Endothelial cell of umbilical vein (primary cell): ENCODE data around the gene SERPINB10. TPM values are rescaled to one million over a fixed set of nuclear protein-coding genes. Genes with fewer than 3 reads are reported as not detected.
"Not testable (repeated sequence)": the region's sequence is repeated elsewhere in the genome, so short reads cannot be mapped to it uniquely, and the experiment has no call there.

Experiments used
- BruUV-seq: library from RNA; stranded (reverse); fragments of 400-500 nt; replicated peaks from 2 replicates; lab custom pipeline; 2021; lab: Mats Ljungman, UMichigan
- CTCF ChIA-PET: fragments of 300-600, 350-600 bp; sonication (Branson Sonifier 250); formaldehyde crosslinking; loops from one replicate; lab custom pipeline; 2021; ENCODE audit warnings: antibody characterized with exemption, inconsistent platforms; lab: Charles Lee
- POLR2A ChIA-PET: fragments of 300-600, 350-600 bp; sonication (Branson Sonifier 250); formaldehyde crosslinking; loops from one replicate; lab custom pipeline; 2021; ENCODE audit warnings: antibody characterized with exemption, inconsistent platforms; lab: Charles Lee
- DNase-seq: peaks from one replicate; pipeline ENCODE4 v3.0.0-alpha.2; 2011; ENCODE audit warnings: low read depth, low spot score
- FAIRE-seq: peaks from 2 replicates; lab custom pipeline; 2011; peaks lifted over from hg19 to GRCh38; lab: Jason Lieb, UNC
- H2AFZ ChIP-seq: 2 replicates; pipeline ENCODE4 v1.6.0; 2012; ENCODE audit warnings: low read depth, low read length, control low read depth, inconsistent platforms
- H3K27ac ChIP-seq: 2 replicates; pipeline ENCODE4 v1.5.1; 2011; ENCODE audit warnings: low read depth, mild to moderate bottlenecking, control low read depth, low read length, moderate library complexity; ENCODE audit not compliant: insufficient read depth
- H3K27me3 ChIP-seq, 2 experiments: 2 replicates each; pipeline versions ENCODE4 v1.6.0 to v1.6.1; 2011; ENCODE audit warnings: low read length in 2 of 2, mixed read lengths in 1 of 2; ENCODE audit not compliant: control insufficient read depth in 2 of 2, insufficient read depth in 2 of 2
- H3K36me3 ChIP-seq, 2 experiments: 2 replicates in 1 of 2; 3 replicates in 1 of 2; pipeline ENCODE4 v1.5.1; 2011; ENCODE audit warnings: low read length in 2 of 2, mild to moderate bottlenecking in 1 of 2, moderate library complexity in 1 of 2; ENCODE audit not compliant: control insufficient read depth in 2 of 2, insufficient read depth in 2 of 2; ENCODE audit errors: extremely low read depth in 1 of 2
- H3K4me1 ChIP-seq: 3 replicates; pipeline ENCODE4 v1.5.1; 2011; ENCODE audit warnings: mild to moderate bottlenecking, low read length; ENCODE audit not compliant: control insufficient read depth, insufficient read depth; ENCODE audit errors: extremely low read depth
- H3K4me2 ChIP-seq: 2 replicates; pipeline ENCODE4 v1.6.1; 2011; ENCODE audit warnings: low read length, control low read depth, mixed read lengths; ENCODE audit not compliant: insufficient read depth
- H3K4me3 ChIP-seq, 3 experiments: fragments of 200-600 bp in 1 of 3; sonication (generic), shearing (Covaris generic) in 1 of 3; replicated peaks in 1 of 3; 2 replicates each; pipeline ENCODE4 v1.5.1; 2011 to 2016; ENCODE audit warnings: control low read depth in 3 of 3, low read length in 3 of 3, mild to moderate bottlenecking in 2 of 3, inconsistent platforms in 1 of 3, low read depth in 1 of 3, moderate library complexity in 1 of 3; ENCODE audit not compliant: insufficient read depth in 1 of 3
- H3K79me2 ChIP-seq: 2 replicates; pipeline ENCODE4 v1.6.0; 2012; ENCODE audit warnings: low read length, inconsistent platforms; ENCODE audit not compliant: control insufficient read depth, insufficient read depth
- H3K9ac ChIP-seq: replicated peaks from 2 replicates; pipeline ENCODE3; 2011; ENCODE audit warnings: low read length, control low read depth; ENCODE audit not compliant: insufficient read depth; ENCODE audit errors: extremely low read depth
- H3K9me1 ChIP-seq: replicated peaks from 3 replicates; pipeline ENCODE4 v1.6.0; 2011; ENCODE audit warnings: mild to moderate bottlenecking, low read length; ENCODE audit not compliant: control insufficient read depth, insufficient read depth; ENCODE audit errors: extremely low read depth
- H3K9me3 ChIP-seq: replicated peaks from 2 replicates; pipeline ENCODE4 v1.5.1; 2012; ENCODE audit warnings: low read length, inconsistent platforms; ENCODE audit not compliant: control insufficient read depth, insufficient read depth
- H4K20me1 ChIP-seq: replicated peaks from 2 replicates; pipeline ENCODE3; 2011; ENCODE audit warnings: mild to moderate bottlenecking, low read length; ENCODE audit not compliant: control insufficient read depth, insufficient read depth; ENCODE audit errors: extremely low read depth
- FOS ChIP-seq: IDR thresholded peaks from 2 replicates; pipeline ENCODE4 v1.6.1; 2011; ENCODE audit warnings: mild to moderate bottlenecking, low read length, moderate library complexity, borderline replicate concordance; ENCODE audit not compliant: insufficient read depth
- GATA2 ChIP-seq: IDR thresholded peaks from 2 replicates; pipeline ENCODE4 v1.7.0; 2011; ENCODE audit warnings: low read depth, mild to moderate bottlenecking, moderate library complexity, mixed read lengths, low read length; ENCODE audit not compliant: insufficient read length, insufficient read depth
- MYC ChIP-seq: IDR thresholded peaks from one replicate; pipeline ENCODE4 v1.6.1; 2011; ENCODE audit warnings: mild to moderate bottlenecking, low read depth, low read length
- POLR2A ChIP-seq: IDR thresholded peaks from 2 replicates; pipeline ENCODE4 v1.6.1; 2012; ENCODE audit warnings: low read depth, mild to moderate bottlenecking, control low read depth, low read length
- dilution Hi-C: fragments of 300-500 bp; cut with MboI; formaldehyde crosslinking; loops from one replicate; pipeline ENCODE4 v1.15.0; 2019; ENCODE audit warnings: low sequenced_read_pairs; ENCODE audit not compliant: extremely low pct_ligation_motif_present
- intact Hi-C: fragments of 100-400 bp; cut with micrococcal nuclease; formaldehyde crosslinking; loops from one replicate; pipeline ENCODE4 v1.10.0; 2022
- polyA plus RNA-seq, 4 experiments: library from polyadenylated mRNA; depleted of rRNA in 3 of 4; stranded (reverse) in 3 of 4; unstranded in 1 of 4; fragments of >200 nt; gene quantifications; 2 replicates each; pipeline versions ENCODE4 v1.2.1 to v1.2.3, GENCODE V29; 2011 to 2012; ENCODE audit warnings: missing spikeins in 1 of 4
- total RNA-seq: library from RNA; stranded (reverse); gene quantifications from 2 replicates; pipeline ENCODE4 v1.2.3, GENCODE V29; 2021

Gene SERPINB10
- total and polyA plus RNA-seq, 2 donors (not counting 3 experiments of a cell fraction or from before 2014, with no cell fraction given), result not detected

DNA sequence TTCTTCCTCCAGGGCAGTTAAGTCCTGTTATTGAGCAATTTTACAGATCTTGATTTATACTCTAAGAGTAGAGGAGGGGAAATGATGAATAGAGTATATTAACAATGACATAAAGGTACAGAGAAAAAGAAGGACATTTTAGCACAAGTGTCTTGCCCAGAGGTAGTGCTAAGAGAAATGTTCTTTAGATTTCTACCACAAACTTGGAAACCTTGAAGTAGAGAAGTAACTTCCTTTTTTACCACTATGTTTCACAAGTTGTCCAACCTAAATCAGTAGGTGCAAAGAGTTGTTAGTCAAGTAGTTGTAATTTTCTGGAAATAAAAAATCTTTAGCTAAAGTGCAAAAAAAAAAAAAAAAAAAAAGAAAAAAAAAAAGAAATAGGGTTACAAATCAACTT is 21.6 kb downstream of the SERPINB10 start:
- H3K27ac ChIP-seq, H3K9me3 ChIP-seq, intact Hi-C loops, H3K4me2 ChIP-seq, DNase-seq, H3K27me3 ChIP-seq, H3K4me1 ChIP-seq, H3K79me2 ChIP-seq, H2AFZ ChIP-seq, BruUV-seq, H4K20me1 ChIP-seq, H3K36me3 ChIP-seq, dilution Hi-C loops, H3K9me1 ChIP-seq, H3K4me3 ChIP-seq, H3K9ac ChIP-seq: not testable (repeated sequence)
- FAIRE-seq, result peak; percentile 73
- CTCF ChIA-PET, result interaction anchor here (0.6 kb wide), 1 partner anchor 36 kb away, joined by 3 read pairs; no protein-coding TSS in a partner anchor
- POLR2A ChIA-PET, result interaction anchor here (0.6 kb wide), 1 partner anchor 515 kb away, joined by 4 read pairs; no protein-coding TSS in a partner anchor

DNA sequence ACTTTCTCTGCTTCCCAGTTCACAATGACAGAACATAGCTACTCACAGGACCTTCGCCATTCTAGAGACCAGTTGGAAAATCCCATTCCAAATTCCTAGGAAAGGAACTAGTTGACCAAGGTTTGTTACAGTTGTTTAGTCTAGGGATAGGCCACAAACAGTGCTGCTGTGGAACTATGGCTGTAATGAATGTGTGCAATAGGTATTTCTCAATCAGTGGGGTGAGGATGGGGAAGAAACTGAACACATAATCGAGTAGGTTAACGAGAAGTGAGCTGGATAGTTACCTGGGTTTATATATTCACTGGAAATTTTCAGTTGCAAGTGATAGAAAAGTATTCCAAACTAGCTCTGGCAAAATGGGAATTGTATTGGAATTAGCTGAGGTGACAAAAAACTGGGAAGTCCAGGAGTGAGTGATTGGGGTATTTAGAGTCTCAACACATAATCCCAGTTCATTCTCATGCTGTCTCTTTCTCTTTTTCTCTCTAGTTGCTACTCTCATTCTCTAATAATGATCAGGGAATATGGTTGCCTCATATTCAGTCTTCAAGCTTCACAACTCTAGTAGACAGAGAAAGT is 23.1 kb downstream of the SERPINB10 start:
- Histone ChIP-seq H3K9me3 (no peaks in the 10 kb centered on the region), H3K79me2 (no peaks in the 10 kb centered on the region), H3K9me1 (no peaks in the 10 kb centered on the region), H2AFZ (no peak overlapping the region), H3K27ac (no peak overlapping the region), H3K27me3 (peaks cover 3 to 4% of the 10 kb centered on the region in 2 experiments), H3K9ac (no peak overlapping the region), H3K36me3 (no peaks in the 10 kb centered on the region), H3K4me1 (no peaks in the 10 kb centered on the region), H3K4me2 (no peak overlapping the region), H3K4me3 (no peak overlapping the region), H4K20me1 (no peaks in the 10 kb centered on the region)
- intact Hi-C loops (no loop called here), dilution Hi-C loops (no loop called here)
- no peak for FAIRE-seq
- no peak for TF ChIP-seq POLR2A
- no peak for TF ChIP-seq GATA2
- TF ChIP-seq MYC, result no peak
- TF ChIP-seq FOS, result no peak
- no peak for DNase-seq
- POLR2A ChIA-PET, result no interaction called here
- CTCF ChIA-PET, result no interaction called here
- BruUV-seq, result no TSS peak
